Measurements from ENCODE around the gene HSPG2.

GRCh38 chr1:21935891-21936365, 1.2 kb downstream of the HSPG2 start:
- TF ChIP-seq CTCF (IDR thresholded peaks at IDR 0.05; ENCODE audit: low read length) (no peak), EZH2 (IDR thresholded peaks at IDR 0.05; ENCODE audit: borderline replicate concordance, low read length) (no peak)

Data from OCI-LY1 (cell line).